Measurements from ENCODE around the gene SCN10A.

Gene SCN10A

GRCh38 chr3:38792983-38793382, 23.0 kb downstream of the SCN10A start:
- H3K27me3 ChIP-seq (ENCODE audit: low read length): 0 out of 2 replicates have a peak, but pooled peaks cover 3% of the 10 kb centered on the region
- no peak overlapping the region for H2AFZ ChIP-seq (ENCODE audit: low read depth, low read length, severe bottlenecking)
- H3K9me2 ChIP-seq (replicated peaks; ENCODE audit: insufficient read depth, low read length): no peaks in the 10 kb centered on the region
- H3K36me3 ChIP-seq (ENCODE audit: low read length): no peaks in the 10 kb centered on the region
- H3K27ac ChIP-seq (ENCODE audit: low read depth, low read length): no peak overlapping the region
- no peaks in the 10 kb centered on the region for H4K20me1 ChIP-seq (ENCODE audit: low read depth, low read length)
- H3K79me2 ChIP-seq (ENCODE audit: insufficient read depth, low read length): no peaks in the 10 kb centered on the region
- no peak overlapping the region for H3K4me2 ChIP-seq (ENCODE audit: low read depth, low read length, poor library complexity, severe bottlenecking)
- no peaks in the 10 kb centered on the region for H3K9me3 ChIP-seq (ENCODE audit: insufficient read depth, low read length)
- H3F3A ChIP-seq (ENCODE audit: insufficient read depth): no peaks in the 10 kb centered on the region
- no peak overlapping the region for H3K4me3 ChIP-seq (ENCODE audit: insufficient read depth, low read length, poor library complexity, severe bottlenecking)
- H3K9ac ChIP-seq (ENCODE audit: low read length): no peak overlapping the region
- no peak for TF ChIP-seq EZH2phosphoT487 (conservative IDR thresholded peaks at IDR 0.05; ENCODE audit: low read length)
- no peak for TF ChIP-seq CTCF (IDR thresholded peaks at IDR 0.05; ENCODE audit: insufficient read depth, low read length, poor library complexity, severe bottlenecking)

DNA sequence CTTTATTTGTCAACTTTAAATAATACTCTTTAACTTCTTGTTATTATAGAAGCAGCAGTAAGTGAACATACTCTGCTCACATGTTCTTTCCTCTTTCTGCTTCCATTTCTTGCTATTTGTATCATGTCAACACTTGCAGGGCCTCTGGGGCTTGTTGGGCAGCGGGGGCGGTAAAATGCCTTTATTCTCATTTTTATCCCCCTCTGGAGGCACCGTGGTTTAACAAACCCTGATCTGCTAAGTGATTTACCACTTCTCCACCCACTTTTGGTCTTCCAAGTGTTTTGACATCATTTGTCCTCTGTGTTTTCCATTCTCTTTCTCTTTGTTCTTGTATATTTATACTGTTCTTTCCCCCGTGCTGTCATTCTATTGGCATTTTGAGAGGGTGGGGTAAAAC, 33.9 kb downstream of the SCN10A start:
- TF ChIP-seq EZH2phosphoT487 (conservative IDR thresholded peaks at IDR 0.05; ENCODE audit: low read length): no peak
- TF ChIP-seq CTCF (IDR thresholded peaks at IDR 0.05; ENCODE audit: insufficient read depth, low read length, poor library complexity, severe bottlenecking): no peak
- Histone ChIP-seq H4K20me1 (ENCODE audit: low read depth, low read length) (no peaks in the 10 kb centered on the region), H3K36me3 (ENCODE audit: low read length) (no peaks in the 10 kb centered on the region), H3K9me2 (replicated peaks; ENCODE audit: insufficient read depth, low read length) (no peaks in the 10 kb centered on the region), H3K9me3 (ENCODE audit: insufficient read depth, low read length) (no peaks in the 10 kb centered on the region), H3K4me3 (ENCODE audit: insufficient read depth, low read length, poor library complexity, severe bottlenecking) (no peak overlapping the region), H3K27ac (ENCODE audit: low read depth, low read length) (no peak overlapping the region), H3K9ac (ENCODE audit: low read length) (no peak overlapping the region), H3K79me2 (ENCODE audit: insufficient read depth, low read length) (no peaks in the 10 kb centered on the region), H3F3A (ENCODE audit: insufficient read depth) (no peaks in the 10 kb centered on the region), H3K27me3 (ENCODE audit: low read length) (no peaks in the 10 kb centered on the region), H3K4me2 (ENCODE audit: low read depth, low read length, poor library complexity, severe bottlenecking) (no peak overlapping the region), H2AFZ (ENCODE audit: low read depth, low read length, severe bottlenecking) (no peak overlapping the region)

DNA sequence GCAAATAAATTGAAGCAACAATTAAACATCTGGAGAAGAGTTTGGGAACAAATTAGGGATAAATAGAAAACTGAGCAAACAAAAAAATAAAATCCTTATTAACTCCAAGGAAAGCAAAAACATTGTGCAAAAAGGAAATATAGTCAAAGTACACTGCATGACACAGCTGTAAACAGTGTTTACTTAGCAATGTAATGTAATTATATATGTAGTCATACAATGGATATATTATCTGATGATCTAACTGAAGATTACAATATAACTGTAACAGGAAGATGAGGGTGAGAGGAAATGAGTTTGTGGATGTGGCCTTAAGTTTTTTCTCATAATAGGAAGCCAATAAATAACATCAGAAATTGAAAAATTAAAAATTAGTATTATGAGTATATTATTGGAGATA, 42.5 kb downstream of the SCN10A start:
- Histone ChIP-seq H2AFZ (ENCODE audit: low read depth, low read length, severe bottlenecking) (no peak overlapping the region), H3K9ac (ENCODE audit: low read length) (no peak overlapping the region), H3K4me2 (ENCODE audit: low read depth, low read length, poor library complexity, severe bottlenecking) (no peak overlapping the region), H3K4me3 (ENCODE audit: insufficient read depth, low read length, poor library complexity, severe bottlenecking) (no peak overlapping the region), H3K27ac (ENCODE audit: low read depth, low read length) (no peak overlapping the region), H3K27me3 (ENCODE audit: low read length) (no peaks in the 10 kb centered on the region), H3K9me3 (ENCODE audit: insufficient read depth, low read length) (no peaks in the 10 kb centered on the region), H3K79me2 (ENCODE audit: insufficient read depth, low read length) (no peaks in the 10 kb centered on the region), H3K9me2 (replicated peaks; ENCODE audit: insufficient read depth, low read length) (no peaks in the 10 kb centered on the region), H3F3A (ENCODE audit: insufficient read depth) (no peaks in the 10 kb centered on the region), H3K36me3 (ENCODE audit: low read length) (no peaks in the 10 kb centered on the region), H4K20me1 (ENCODE audit: low read depth, low read length) (no peaks in the 10 kb centered on the region)
- TF ChIP-seq CTCF (IDR thresholded peaks at IDR 0.05; ENCODE audit: insufficient read depth, low read length, poor library complexity, severe bottlenecking) (no peak), EZH2phosphoT487 (conservative IDR thresholded peaks at IDR 0.05; ENCODE audit: low read length) (no peak)
